GM12878 (cell line): Measurements from ENCODE around the gene PHF8. TPM values are rescaled to one million over a fixed set of nuclear protein-coding genes. Genes with fewer than 3 reads are reported as not detected.

Experiments used
- CEBPB ChIP-seq, 2 experiments: fragments of 150-350 bp in 1 of 2; IDR thresholded peaks; 2 replicates each; pipeline ENCODE4 v1.6.1; 2012 to 2014; ENCODE audit warnings: low read depth in 2 of 2, low read length in 2 of 2, borderline replicate concordance in 1 of 2, inconsistent platforms in 1 of 2
- CREM ChIP-seq: IDR thresholded peaks from 2 replicates; pipeline ENCODE4 v1.6.1; 2014; ENCODE audit warnings: antibody characterized with exemption, low read depth
- ESRRA ChIP-seq: IDR thresholded peaks from 2 replicates; pipeline ENCODE4 v1.6.1; 2012; ENCODE audit warnings: mild to moderate bottlenecking, low read length, improper control_type of control experiment
- MEF2A ChIP-seq: IDR thresholded peaks from 2 replicates; pipeline ENCODE4 v1.6.1; 2011; ENCODE audit warnings: low read depth, mild to moderate bottlenecking, low read length, moderate library complexity; ENCODE audit not compliant: insufficient read depth
- MEF2B ChIP-seq: fragments of 450-650 bp; IDR thresholded peaks from 2 replicates; pipeline ENCODE4 v1.6.1; 2018; ENCODE audit warnings: mild to moderate bottlenecking, moderate library complexity; ENCODE audit not compliant: partially characterized antibody, poor library complexity, severe bottlenecking
- POU2F2 ChIP-seq: IDR thresholded peaks from 3 replicates; pipeline ENCODE4 v1.6.1; 2011; ENCODE audit warnings: low read depth, mild to moderate bottlenecking, low read length, borderline replicate concordance
- RELA ChIP-seq: fragments of 450-650 bp; IDR thresholded peaks from 2 replicates; pipeline ENCODE4 v1.8.0; 2014; ENCODE audit warnings: borderline replicate concordance; ENCODE audit not compliant: partially characterized antibody
- STAT1 ChIP-seq: fragments of 450-650 bp; conservative IDR thresholded peaks from 2 replicates; pipeline ENCODE4 v1.6.1; 2014; ENCODE audit warnings: antibody characterized with exemption, mild to moderate bottlenecking
- TAF1 ChIP-seq: IDR thresholded peaks from 2 replicates; pipeline ENCODE4 v1.6.1; 2011; ENCODE audit warnings: mild to moderate bottlenecking, low read depth, low read length, borderline replicate concordance
- TARDBP ChIP-seq: IDR thresholded peaks from 2 replicates; pipeline ENCODE4 v1.6.1; 2016; ENCODE audit warnings: borderline replicate concordance
- TCF12 ChIP-seq: IDR thresholded peaks from 2 replicates; pipeline ENCODE4 v1.6.1; 2011; ENCODE audit warnings: low read depth, mild to moderate bottlenecking, low read length
- ZNF274 ChIP-seq: IDR thresholded peaks from one replicate; pipeline ENCODE4 v1.8.0; 2011; ENCODE audit not compliant: insufficient read length, insufficient read depth
- ZNF622 ChIP-seq: fragments of 450-650 bp; IDR thresholded peaks from 2 replicates; pipeline ENCODE4 v1.6.1; 2017; ENCODE audit warnings: mild to moderate bottlenecking, inconsistent platforms
- polyA plus RNA-seq, 11 experiments: library from polyadenylated mRNA; depleted of rRNA in 4 of 11; unstranded in 6 of 11; stranded (reverse) in 5 of 11; fragments of >200 nt; fragmentation: Nextera tagmentation in 4 of 11; fragmentation: Illumina TruSeq in 1 of 11; extraction: Ambion mirVana in 4 of 11; extraction: Trizol in 1 of 11; gene quantifications; 1 replicate in 1 of 11; 2 replicates in 10 of 11; pipeline versions ENCODE4 v1.2.1 to v1.2.3, GENCODE V29; 2011 to 2016; ENCODE audit warnings: inconsistent platforms in 2 of 11, missing spikeins in 2 of 11, low read depth in 1 of 11
- total RNA-seq, 4 experiments: library from RNA; depleted of rRNA in 3 of 4; stranded (reverse); fragments of >200 nt in 3 of 4; fragmentation: Illumina TruSeq in 1 of 4; extraction: Trizol in 1 of 4; gene quantifications; 2 replicates each; pipeline versions ENCODE4 v1.2.1 to v1.2.3, GENCODE V29; 2013 to 2021
- TF ChIP-seq, protein P1 (sequence below): fragments of 450-650 bp; IDR thresholded peaks from 2 replicates; pipeline ENCODE4 v1.6.1; 2017; ENCODE audit warnings: mild to moderate bottlenecking
- TF ChIP-seq, protein P2 (sequence below): IDR thresholded peaks from 2 replicates; pipeline ENCODE4 v1.6.1; 2012; ENCODE audit warnings: low read depth, low read length, improper control_type of control experiment
- TF ChIP-seq, protein P3 (sequence below): fragments of 450-650 bp; formaldehyde crosslinking; IDR thresholded peaks from 2 replicates; pipeline ENCODE4 v1.4.0; 2020; ENCODE audit warnings: mild to moderate bottlenecking, moderate library complexity
- TF ChIP-seq, protein P4 (sequence below): IDR thresholded peaks from 2 replicates; pipeline ENCODE4 v1.6.1; 2011; ENCODE audit warnings: borderline replicate concordance, low read depth, mild to moderate bottlenecking, moderate library complexity, low read length; ENCODE audit not compliant: insufficient read depth, poor library complexity, severe bottlenecking
- TF ChIP-seq, protein P5 (sequence below): fragments of 450-650 bp; IDR thresholded peaks from 2 replicates; pipeline ENCODE4 v1.6.1; 2017; ENCODE audit warnings: low read depth, mild to moderate bottlenecking, moderate library complexity

PHF8 gene
- total and polyA plus RNA-seq, 10 of the 15 experiments (the other 5 are each of a cell fraction or from before 2014, with no cell fraction given), result 2.4 to 23.7 (median 12.7) TPM

GRCh38 chrX:54044126-54044876 lies at the start of gene PHF8 (continued):
- TF ChIP-seq, protein P1, sequence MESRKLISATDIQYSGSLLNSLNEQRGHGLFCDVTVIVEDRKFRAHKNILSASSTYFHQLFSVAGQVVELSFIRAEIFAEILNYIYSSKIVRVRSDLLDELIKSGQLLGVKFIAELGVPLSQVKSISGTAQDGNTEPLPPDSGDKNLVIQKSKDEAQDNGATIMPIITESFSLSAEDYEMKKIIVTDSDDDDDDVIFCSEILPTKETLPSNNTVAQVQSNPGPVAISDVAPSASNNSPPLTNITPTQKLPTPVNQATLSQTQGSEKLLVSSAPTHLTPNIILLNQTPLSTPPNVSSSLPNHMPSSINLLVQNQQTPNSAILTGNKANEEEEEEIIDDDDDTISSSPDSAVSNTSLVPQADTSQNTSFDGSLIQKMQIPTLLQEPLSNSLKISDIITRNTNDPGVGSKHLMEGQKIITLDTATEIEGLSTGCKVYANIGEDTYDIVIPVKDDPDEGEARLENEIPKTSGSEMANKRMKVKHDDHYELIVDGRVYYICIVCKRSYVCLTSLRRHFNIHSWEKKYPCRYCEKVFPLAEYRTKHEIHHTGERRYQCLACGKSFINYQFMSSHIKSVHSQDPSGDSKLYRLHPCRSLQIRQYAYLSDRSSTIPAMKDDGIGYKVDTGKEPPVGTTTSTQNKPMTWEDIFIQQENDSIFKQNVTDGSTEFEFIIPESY, result no peak
- TF ChIP-seq STAT1 (no peak), POU2F2 (peak; percentile 34; the same call in 1 of the 3 replicates), RELA (peak; percentile 63), TARDBP (peak; percentile 89), ZNF274 (no peak), CREM (peak; percentile 55), ZNF622 (no peak), TAF1 (peak; percentile 51; the same call in 1 of the 2 replicates), CEBPB (IDR thresholded peaks at IDR 0.05; ENCODE audit: borderline replicate concordance in 1 of 2, low read depth in 2 of 2, low read length in 2 of 2) (no peak), MEF2B (no peak), MEF2A (no peak), ESRRA (0 out of 2 replicates have a peak, but pooled peaks have one; percentile 75), TCF12 (no peak)
- TF ChIP-seq, protein P2, sequence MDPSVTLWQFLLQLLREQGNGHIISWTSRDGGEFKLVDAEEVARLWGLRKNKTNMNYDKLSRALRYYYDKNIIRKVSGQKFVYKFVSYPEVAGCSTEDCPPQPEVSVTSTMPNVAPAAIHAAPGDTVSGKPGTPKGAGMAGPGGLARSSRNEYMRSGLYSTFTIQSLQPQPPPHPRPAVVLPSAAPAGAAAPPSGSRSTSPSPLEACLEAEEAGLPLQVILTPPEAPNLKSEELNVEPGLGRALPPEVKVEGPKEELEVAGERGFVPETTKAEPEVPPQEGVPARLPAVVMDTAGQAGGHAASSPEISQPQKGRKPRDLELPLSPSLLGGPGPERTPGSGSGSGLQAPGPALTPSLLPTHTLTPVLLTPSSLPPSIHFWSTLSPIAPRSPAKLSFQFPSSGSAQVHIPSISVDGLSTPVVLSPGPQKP, result 0 out of 2 replicates have a peak, but pooled peaks have one; percentile 2
- TF ChIP-seq, protein P3, sequence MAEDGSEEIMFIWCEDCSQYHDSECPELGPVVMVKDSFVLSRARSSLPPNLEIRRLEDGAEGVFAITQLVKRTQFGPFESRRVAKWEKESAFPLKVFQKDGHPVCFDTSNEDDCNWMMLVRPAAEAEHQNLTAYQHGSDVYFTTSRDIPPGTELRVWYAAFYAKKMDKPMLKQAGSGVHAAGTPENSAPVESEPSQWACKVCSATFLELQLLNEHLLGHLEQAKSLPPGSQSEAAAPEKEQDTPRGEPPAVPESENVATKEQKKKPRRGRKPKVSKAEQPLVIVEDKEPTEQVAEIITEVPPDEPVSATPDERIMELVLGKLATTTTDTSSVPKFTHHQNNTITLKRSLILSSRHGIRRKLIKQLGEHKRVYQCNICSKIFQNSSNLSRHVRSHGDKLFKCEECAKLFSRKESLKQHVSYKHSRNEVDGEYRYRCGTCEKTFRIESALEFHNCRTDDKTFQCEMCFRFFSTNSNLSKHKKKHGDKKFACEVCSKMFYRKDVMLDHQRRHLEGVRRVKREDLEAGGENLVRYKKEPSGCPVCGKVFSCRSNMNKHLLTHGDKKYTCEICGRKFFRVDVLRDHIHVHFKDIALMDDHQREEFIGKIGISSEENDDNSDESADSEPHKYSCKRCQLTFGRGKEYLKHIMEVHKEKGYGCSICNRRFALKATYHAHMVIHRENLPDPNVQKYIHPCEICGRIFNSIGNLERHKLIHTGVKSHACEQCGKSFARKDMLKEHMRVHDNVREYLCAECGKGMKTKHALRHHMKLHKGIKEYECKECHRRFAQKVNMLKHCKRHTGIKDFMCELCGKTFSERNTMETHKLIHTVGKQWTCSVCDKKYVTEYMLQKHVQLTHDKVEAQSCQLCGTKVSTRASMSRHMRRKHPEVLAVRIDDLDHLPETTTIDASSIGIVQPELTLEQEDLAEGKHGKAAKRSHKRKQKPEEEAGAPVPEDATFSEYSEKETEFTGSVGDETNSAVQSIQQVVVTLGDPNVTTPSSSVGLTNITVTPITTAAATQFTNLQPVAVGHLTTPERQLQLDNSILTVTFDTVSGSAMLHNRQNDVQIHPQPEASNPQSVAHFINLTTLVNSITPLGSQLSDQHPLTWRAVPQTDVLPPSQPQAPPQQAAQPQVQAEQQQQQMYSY (CRISPR knock-in tag), result peak; percentile 58; the same call in 1 of the 2 replicates
- TF ChIP-seq, protein P4, sequence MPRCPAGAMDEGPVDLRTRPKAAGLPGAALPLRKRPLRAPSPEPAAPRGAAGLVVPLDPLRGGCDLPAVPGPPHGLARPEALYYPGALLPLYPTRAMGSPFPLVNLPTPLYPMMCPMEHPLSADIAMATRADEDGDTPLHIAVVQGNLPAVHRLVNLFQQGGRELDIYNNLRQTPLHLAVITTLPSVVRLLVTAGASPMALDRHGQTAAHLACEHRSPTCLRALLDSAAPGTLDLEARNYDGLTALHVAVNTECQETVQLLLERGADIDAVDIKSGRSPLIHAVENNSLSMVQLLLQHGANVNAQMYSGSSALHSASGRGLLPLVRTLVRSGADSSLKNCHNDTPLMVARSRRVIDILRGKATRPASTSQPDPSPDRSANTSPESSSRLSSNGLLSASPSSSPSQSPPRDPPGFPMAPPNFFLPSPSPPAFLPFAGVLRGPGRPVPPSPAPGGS, result no peak
- TF ChIP-seq, protein P5, sequence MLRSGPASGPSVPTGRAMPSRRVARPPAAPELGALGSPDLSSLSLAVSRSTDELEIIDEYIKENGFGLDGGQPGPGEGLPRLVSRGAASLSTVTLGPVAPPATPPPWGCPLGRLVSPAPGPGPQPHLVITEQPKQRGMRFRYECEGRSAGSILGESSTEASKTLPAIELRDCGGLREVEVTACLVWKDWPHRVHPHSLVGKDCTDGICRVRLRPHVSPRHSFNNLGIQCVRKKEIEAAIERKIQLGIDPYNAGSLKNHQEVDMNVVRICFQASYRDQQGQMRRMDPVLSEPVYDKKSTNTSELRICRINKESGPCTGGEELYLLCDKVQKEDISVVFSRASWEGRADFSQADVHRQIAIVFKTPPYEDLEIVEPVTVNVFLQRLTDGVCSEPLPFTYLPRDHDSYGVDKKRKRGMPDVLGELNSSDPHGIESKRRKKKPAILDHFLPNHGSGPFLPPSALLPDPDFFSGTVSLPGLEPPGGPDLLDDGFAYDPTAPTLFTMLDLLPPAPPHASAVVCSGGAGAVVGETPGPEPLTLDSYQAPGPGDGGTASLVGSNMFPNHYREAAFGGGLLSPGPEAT, result peak; percentile 79
